B cell (primary cell): ENCODE measurements around the gene PLA2G5. TPM values are rescaled to one million over a fixed set of nuclear protein-coding genes. Genes with fewer than 3 reads are reported as not detected.
A peak's percentile ranks its signal among the peaks of the same experiment; 100 is the strongest.

ENCODE experiments used
- ATAC-seq: fragments of 200-7000 bp; cut with Tn5 transposase; one replicate; pipeline ENCODE4 v1.10.0; 2021; ENCODE audit warnings: low read depth, mild to moderate bottlenecking, moderate number of reproducible peaks, moderate library complexity
- CTCF ChIA-PET: fragments of 350-600 bp; sonication (Branson Sonifier 250); formaldehyde crosslinking; loops from one replicate; lab custom pipeline; 2021; ENCODE audit warnings: antibody characterized with exemption, inconsistent platforms; lab: Charles Lee
- POLR2A ChIA-PET: fragments of 350-600 bp; sonication (Branson Sonifier 250); formaldehyde crosslinking; loops from one replicate; lab custom pipeline; 2021; ENCODE audit warnings: antibody characterized with exemption; lab: Charles Lee
- DNase-seq: peaks from one replicate; pipeline ENCODE4 v3.0.0; 2013
- H2AFZ ChIP-seq: 2 replicates; pipeline ENCODE4 v1.6.1; 2012; ENCODE audit warnings: mild to moderate bottlenecking, low read depth, low read length; ENCODE audit not compliant: insufficient read depth, poor library complexity, severe bottlenecking
- H3K27ac ChIP-seq, 2 donors: 1 replicate in 1 of 2; 2 replicates in 1 of 2; pipeline ENCODE4 v1.5.1; 2012 to 2013; ENCODE audit warnings: low read length in 2 of 2, mild to moderate bottlenecking in 2 of 2, moderate library complexity in 1 of 2
- H3K27me3 ChIP-seq, 4 experiments: fragments of 200-600 bp in 1 of 4; sonication (generic) in 1 of 4; replicated peaks in 1 of 4; 1 replicate in 2 of 4; 2 replicates in 2 of 4; pipeline versions ENCODE4 v1.6.1 to v1.7.0; 2013 to 2016; ENCODE audit warnings: low read length in 3 of 4, mild to moderate bottlenecking in 2 of 4, mixed read lengths in 1 of 4, moderate library complexity in 1 of 4; ENCODE audit not compliant: insufficient read depth in 4 of 4, control insufficient read depth in 3 of 4; ENCODE audit errors: control extremely low read depth in 1 of 4
- H3K36me3 ChIP-seq, 2 experiments: replicated peaks in 1 of 2; 1 replicate in 1 of 2; 2 replicates in 1 of 2; pipeline versions ENCODE4 v1.6.1 to v1.7.1; 2013; ENCODE audit warnings: low read length in 1 of 2; ENCODE audit not compliant: insufficient read depth in 2 of 2, control insufficient read depth in 1 of 2; ENCODE audit errors: control extremely low read depth in 1 of 2, extremely low read depth in 1 of 2
- H3K4me1 ChIP-seq, 2 donors: fragments of 200-600 bp in 1 of 2; sonication (generic) in 1 of 2; 1 replicate in 1 of 2; 2 replicates in 1 of 2; pipeline versions ENCODE4 v1.5.1 to v1.6.1; 2013 to 2017; ENCODE audit warnings: low read length in 2 of 2; ENCODE audit not compliant: control insufficient read depth in 2 of 2, insufficient read depth in 2 of 2
- H3K4me2 ChIP-seq: replicated peaks from 2 replicates; pipeline ENCODE3; 2012; ENCODE audit warnings: mild to moderate bottlenecking, low read depth, low read length; ENCODE audit not compliant: poor library complexity, severe bottlenecking
- H3K4me3 ChIP-seq, 5 experiments: fragments of 200-600 bp in 1 of 5; sonication (generic) in 1 of 5; 1 replicate in 3 of 5; 2 replicates in 2 of 5; pipeline versions ENCODE4 v1.5.1 to v1.7.0; 2011 to 2016; ENCODE audit warnings: low read length in 4 of 5, mild to moderate bottlenecking in 4 of 5, low read depth in 2 of 5, control low read depth in 1 of 5, moderate library complexity in 1 of 5; ENCODE audit not compliant: insufficient read depth in 1 of 5; ENCODE audit errors: control extremely low read depth in 1 of 5, extremely low read depth in 1 of 5
- H3K79me2 ChIP-seq: fragments of 200-600 bp; sonication (generic); one replicate; pipeline ENCODE4 v1.6.0; 2016; ENCODE audit warnings: low read length; ENCODE audit not compliant: control insufficient read depth, insufficient read depth
- H3K9ac ChIP-seq: fragments of 200-600 bp; sonication (generic); 2 replicates; pipeline ENCODE4 v1.6.1; 2017; ENCODE audit warnings: mild to moderate bottlenecking, low read length, moderate library complexity
- H3K9me3 ChIP-seq, 3 donors: one replicate each; pipeline versions ENCODE4 v1.6.1 to v1.7.1; 2013; ENCODE audit warnings: low read length in 2 of 3; ENCODE audit not compliant: control insufficient read depth in 2 of 3, insufficient read depth in 1 of 3; ENCODE audit errors: control extremely low read depth in 1 of 3
- H4K20me1 ChIP-seq: 2 replicates; pipeline ENCODE4 v1.6.0; 2012; ENCODE audit warnings: mild to moderate bottlenecking, low read length; ENCODE audit not compliant: insufficient read depth, control insufficient read depth, poor library complexity, severe bottlenecking
- H3K27ac Mint-ChIP-seq: one replicate; pipeline ENCODE4 v1.8.0; 2021; ENCODE audit warnings: mixed read lengths
- H3K27me3 Mint-ChIP-seq: one replicate; pipeline ENCODE4 v1.8.0; 2021; ENCODE audit warnings: mixed read lengths
- H3K4me1 Mint-ChIP-seq: one replicate; pipeline ENCODE4 v1.8.0; 2021; ENCODE audit warnings: mixed read lengths
- H3K4me3 Mint-ChIP-seq: one replicate; pipeline ENCODE4 v1.8.0; 2021; ENCODE audit warnings: mixed read lengths
- H3K9me3 Mint-ChIP-seq: one replicate; pipeline ENCODE4 v1.8.0; 2022; ENCODE audit warnings: mixed read lengths; ENCODE audit not compliant: insufficient read depth
- EZH2 ChIP-seq: IDR thresholded peaks from 2 replicates; pipeline ENCODE4 v1.6.1; 2012; ENCODE audit warnings: borderline replicate concordance, low read depth, mild to moderate bottlenecking, moderate library complexity, low read length; ENCODE audit not compliant: insufficient read depth, poor library complexity, severe bottlenecking
- WGBS: methylation state at CpG from one replicate; pipeline ENCODE4 v1.1.5; 2013; ENCODE audit warnings: missing lambda C conversion rate; ENCODE audit not compliant: insufficient coverage; 5-methylcytosine and 5-hydroxymethylcytosine counted together
- intact Hi-C: fragments of 100-400 bp; cut with micrococcal nuclease; formaldehyde crosslinking; loops from one replicate; pipeline ENCODE4 v1.10.0; 2022
- polyA plus RNA-seq: library from polyadenylated mRNA; depleted of rRNA; stranded (reverse); fragments of >200 nt; gene quantifications from 2 replicates; pipeline ENCODE4 v1.2.3, GENCODE V29; 2012
- total RNA-seq, 2 donors: library from RNA; stranded (reverse); fragments of 120-200 nt in 1 of 2; gene quantifications; 1 replicate in 1 of 2; 2 replicates in 1 of 2; pipeline versions ENCODE4 v1.2.3 to v1.2.4, GENCODE V29; 2013 to 2022
- TF ChIP-seq, protein P1 (sequence below): fragments of 200-600 bp; IDR thresholded peaks from one replicate; pipeline ENCODE4 v1.8.0; 2022; ENCODE audit warnings: antibody characterized with exemption, mild to moderate bottlenecking

Gene PLA2G5
- total and polyA plus RNA-seq, 2 donors (not counting 1 experiment from before 2014, with no cell fraction given): not detected

DNA sequence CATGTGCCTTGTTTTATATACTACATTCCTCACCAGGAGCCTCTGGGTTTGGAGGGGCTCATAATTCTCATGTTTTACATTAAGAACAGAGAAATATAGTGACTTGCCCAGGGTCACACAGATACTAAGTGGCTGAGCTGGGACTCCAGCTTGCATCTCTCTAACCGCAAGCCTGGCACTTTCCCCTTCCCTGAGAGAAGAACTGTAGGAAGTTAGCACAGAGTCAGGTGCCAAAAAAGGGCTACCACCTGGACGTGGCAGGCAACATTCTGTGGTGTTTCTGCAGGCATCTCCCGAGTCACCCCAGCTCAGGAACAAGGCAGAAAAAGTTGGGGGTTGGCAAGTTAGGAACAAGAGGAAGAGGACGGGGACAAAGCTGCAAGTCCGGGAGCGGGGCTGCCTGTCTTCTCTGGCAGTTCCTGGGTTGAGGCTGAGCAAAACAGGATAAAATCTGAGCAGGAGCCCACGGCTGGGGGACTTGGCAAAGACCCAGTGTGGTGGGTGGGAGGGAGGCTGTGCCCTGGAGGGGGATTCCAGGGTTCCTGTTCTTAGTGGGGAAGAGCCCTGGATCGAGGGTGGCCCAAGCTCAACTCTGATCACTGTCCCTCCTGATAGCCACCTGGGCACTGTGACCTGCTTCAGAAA, 9.8 kb downstream of the PLA2G5 start:
- Histone ChIP-seq H3K27me3 (no peaks in the 10 kb centered on the region), H4K20me1 (no peaks in the 10 kb centered on the region), H3K36me3 (no peaks in the 10 kb centered on the region), H3K4me3 (peak overlapping the region in 1 of 5 experiments; percentile 5), H3K79me2 (no peaks in the 10 kb centered on the region), H3K9ac (no peak overlapping the region), H3K9me3 (peaks cover 0 to 4% (median 0%) of the 10 kb centered on the region in 3 donors), H2AFZ (no peak overlapping the region), H3K4me1 (peaks cover 72 to 73% of the 10 kb centered on the region in 2 donors), H3K4me2 (peak overlapping the region; percentile 68), H3K27ac (peak overlapping the region; percentile 28 to 83)
- Mint-ChIP-seq H3K4me1 (peaks cover 80% of the 10 kb centered on the region), H3K27ac (peak overlapping the region; percentile 84), H3K4me3 (peak overlapping the region; percentile 77), H3K27me3 (no peaks in the 10 kb centered on the region), H3K9me3 (no peaks in the 10 kb centered on the region)
- WGBS: 34% methylated on average over 7 of the region's 8 CpGs
- peak; percentile 28 for DNase-seq
- ChIA-PET CTCF (interaction anchor here (0.9 to 2.6 kb wide), 7 partner anchors 9 to 414 kb away, joined by 3 to 10 read pairs (median 8); no protein-coding TSS in a partner anchor), POLR2A (no interaction called here)
- TF ChIP-seq EZH2: no peak
- TF ChIP-seq, protein P1, sequence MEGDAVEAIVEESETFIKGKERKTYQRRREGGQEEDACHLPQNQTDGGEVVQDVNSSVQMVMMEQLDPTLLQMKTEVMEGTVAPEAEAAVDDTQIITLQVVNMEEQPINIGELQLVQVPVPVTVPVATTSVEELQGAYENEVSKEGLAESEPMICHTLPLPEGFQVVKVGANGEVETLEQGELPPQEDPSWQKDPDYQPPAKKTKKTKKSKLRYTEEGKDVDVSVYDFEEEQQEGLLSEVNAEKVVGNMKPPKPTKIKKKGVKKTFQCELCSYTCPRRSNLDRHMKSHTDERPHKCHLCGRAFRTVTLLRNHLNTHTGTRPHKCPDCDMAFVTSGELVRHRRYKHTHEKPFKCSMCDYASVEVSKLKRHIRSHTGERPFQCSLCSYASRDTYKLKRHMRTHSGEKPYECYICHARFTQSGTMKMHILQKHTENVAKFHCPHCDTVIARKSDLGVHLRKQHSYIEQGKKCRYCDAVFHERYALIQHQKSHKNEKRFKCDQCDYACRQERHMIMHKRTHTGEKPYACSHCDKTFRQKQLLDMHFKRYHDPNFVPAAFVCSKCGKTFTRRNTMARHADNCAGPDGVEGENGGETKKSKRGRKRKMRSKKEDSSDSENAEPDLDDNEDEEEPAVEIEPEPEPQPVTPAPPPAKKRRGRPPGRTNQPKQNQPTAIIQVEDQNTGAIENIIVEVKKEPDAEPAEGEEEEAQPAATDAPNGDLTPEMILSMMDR: no peak
- ATAC-seq: no peak
- intact Hi-C loops: loop anchor here (2.0 kb wide), 1 partner anchor 21 kb away; no protein-coding TSS in a partner anchor
